ENCODE results near the gene SYNGR2.
A peak's percentile ranks its signal among the peaks of the same experiment; 100 is the strongest.

Gene SYNGR2, protein sequence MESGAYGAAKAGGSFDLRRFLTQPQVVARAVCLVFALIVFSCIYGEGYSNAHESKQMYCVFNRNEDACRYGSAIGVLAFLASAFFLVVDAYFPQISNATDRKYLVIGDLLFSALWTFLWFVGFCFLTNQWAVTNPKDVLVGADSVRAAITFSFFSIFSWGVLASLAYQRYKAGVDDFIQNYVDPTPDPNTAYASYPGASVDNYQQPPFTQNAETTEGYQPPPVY

DNA sequence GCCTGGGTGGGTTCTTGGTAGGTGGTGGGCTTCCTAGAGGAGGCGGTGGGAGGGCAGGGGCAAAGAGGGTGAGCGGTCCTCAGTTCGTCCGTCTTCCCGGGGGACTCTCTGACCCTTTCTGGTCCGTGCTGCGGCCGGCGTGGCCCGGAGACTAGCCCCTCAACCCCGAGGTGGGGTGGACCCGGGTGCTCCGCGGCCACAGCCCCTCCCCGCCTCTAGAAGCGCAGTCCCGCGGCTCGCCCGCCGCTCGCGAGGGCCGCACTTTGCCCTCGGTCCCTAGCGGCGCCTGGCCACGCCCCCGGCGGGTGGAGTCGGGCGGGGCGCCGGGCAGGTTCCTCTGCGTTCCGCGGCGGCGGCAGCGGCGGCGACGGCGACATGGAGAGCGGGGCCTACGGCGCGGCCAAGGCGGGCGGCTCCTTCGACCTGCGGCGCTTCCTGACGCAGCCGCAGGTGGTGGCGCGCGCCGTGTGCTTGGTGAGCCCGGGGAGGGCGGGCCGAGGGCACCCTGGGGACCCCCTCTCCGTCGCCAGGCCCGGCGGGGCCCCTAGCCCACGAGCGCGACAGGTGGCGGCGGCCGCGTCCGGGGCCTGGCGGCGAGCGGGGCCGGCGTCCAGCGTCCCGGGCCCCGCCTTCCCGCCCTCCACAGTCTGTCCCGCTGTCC is at the start of gene SYNGR2:
Gene SYNGR2, plus strand, starts transcription at position 340 of the 661 bp plus-strand sequence. Its CDS starts 36 bp downstream, at position 376.
- peak; percentile 47 for DNase-seq

GRCh38 chr17:78118801-78119241 is 49.6 kb upstream of the SYNGR2 start:
- DNase-seq, result no peak

DNA sequence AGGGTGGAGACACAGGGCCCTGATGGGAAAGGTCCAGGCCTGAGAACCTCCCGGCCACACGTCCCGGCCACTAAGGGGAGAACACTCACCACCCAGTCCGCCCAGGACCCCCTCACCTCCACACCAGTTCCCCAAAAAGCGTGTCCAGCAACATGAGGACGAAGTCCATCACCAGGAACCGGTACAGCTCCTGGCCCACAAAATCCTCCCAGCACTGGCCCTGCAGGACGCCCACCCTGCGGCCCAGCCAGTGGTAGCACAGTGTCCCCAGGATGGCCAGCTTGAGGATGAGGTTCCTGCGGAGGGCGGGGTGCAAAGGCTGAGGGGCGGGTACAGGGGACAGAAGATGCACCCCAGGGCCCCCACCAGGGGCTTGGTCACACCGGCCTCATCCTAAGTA is 47.8 kb upstream of the SYNGR2 start:
- no peak for DNase-seq

- DNase-seq, result no peak
Observed at GRCh38 chr17:78120971-78121800, 47.2 kb upstream of the SYNGR2 start.

- DNase-seq, result no peak
Observed at GRCh38 chr17:78121801-78122215, 46.6 kb upstream of the SYNGR2 start.

DNA sequence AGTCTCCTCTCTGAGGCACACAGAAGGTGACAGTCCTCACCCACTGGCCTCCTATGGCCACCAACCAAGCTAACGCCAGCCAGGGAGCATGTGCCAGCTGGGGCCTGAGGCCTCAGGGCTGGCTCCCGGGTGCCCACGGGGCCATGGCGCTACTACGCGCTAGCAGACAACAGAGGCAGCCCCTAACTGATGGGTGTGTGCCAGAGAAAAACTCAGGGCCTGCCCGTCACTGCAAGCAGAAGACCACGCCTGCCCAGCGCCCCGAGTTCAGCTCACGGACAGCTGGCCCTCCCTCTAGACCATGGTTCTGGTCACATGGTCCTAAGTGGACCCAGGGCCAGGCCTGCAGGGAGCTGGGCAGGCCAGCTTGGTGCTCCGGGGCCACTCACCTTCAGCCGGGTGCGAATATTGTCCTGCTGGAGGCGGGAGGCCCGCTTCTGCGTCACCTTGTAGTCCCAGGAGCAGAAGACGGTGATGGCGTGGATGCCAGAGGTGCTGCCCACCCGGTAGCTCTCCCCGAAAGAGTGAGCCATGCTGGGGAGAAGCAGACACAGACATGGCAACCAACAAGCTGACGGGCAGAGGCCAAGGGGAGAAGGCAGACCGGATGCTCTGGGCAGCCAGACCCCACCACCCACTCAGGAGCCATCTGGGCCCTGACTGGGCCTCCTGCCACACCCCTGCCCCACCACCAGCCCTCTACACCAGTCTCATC is 46.0 kb upstream of the SYNGR2 start:
- DNase-seq, result no peak

DNA sequence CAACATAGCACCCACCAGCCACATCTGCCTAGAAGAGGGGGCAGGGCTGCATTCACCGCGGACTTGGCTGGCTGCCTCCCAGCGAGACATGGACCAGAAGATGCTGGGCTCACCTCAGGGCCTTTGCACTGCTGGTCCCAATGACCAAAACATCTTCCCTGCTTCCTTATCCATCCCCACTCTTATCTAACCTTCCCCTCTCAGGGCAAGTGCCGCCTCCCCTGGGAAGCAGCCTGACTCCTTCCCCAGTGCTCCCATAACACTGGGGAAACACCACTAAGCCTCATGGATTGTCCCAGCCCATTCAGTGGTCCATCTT is 45.5 kb upstream of the SYNGR2 start:
- no peak for DNase-seq

DNA sequence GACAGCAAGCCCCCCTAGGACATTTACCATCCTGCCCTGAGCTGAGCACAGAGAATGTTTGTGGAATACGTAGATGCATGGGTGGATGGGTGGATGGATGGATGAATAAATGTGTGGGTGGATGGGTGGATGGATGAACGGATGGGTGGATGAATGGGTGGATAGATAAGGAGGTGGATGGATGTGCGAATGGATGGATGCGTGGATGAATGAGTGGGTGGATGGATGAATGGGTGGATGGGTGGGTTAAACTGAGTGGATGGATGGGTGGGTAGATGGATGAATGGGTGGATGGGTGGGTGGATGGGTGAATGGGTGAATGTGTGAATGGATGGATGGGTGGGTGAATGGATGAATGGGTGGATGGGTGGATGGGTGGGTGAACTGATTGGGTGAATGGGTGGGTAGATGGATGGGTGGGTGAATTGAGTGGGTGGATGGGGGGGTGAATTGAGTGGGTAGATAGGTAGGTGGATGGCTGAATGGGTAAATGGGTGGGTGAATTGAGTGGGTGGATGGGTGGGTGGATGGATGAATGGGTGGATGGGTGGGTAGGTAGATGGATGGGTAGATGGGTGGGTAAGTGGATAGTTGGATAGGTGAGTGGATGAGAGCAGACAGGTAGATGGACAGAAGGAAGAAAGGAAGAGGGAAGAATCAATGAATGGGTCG is 45.0 kb upstream of the SYNGR2 start:
- no peak for DNase-seq

DNA sequence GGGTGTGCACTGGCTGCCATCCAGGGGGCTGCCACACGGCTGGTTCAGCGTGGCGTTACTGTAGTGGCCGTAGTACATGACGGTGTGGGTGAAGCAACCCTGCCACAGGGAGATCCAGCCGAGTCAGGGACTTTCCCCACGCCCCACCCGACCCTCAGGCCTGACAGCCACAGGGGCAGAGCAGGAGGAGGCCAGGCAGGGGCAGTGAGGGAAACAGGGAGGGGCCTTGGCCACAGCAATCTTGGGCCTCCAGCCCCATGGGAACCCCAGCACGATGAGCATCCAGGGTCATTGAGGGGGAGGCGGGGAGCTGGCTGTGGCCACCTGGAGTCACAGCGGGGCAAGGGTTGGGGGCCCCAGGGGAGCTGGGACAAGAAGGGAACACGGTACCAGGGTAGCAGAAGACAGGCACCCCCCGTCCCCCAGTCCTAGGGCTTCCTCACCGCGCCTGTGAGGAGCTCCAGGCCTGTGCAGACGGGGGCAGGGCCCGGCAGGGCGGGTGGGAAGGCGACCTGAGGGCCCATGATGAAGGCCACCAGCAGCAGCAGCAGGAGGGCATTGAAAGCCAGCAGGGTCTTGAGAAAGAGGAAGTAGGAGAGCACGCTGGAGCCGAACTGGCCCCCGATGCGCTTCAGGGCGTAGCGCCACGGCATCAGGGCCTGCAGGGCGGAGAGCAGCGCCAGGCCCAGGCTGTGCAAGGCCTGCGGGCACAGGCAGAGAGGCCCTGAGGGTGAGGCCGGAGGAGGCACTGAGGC is 44.1 kb upstream of the SYNGR2 start:
- no peak for DNase-seq

- no peak for DNase-seq
Observed at GRCh38 chr17:78124836-78125137, 43.6 kb upstream of the SYNGR2 start.

- DNase-seq, result no peak
Observed at GRCh38 chr17:78125138-78125913, 43.1 kb upstream of the SYNGR2 start.

DNA sequence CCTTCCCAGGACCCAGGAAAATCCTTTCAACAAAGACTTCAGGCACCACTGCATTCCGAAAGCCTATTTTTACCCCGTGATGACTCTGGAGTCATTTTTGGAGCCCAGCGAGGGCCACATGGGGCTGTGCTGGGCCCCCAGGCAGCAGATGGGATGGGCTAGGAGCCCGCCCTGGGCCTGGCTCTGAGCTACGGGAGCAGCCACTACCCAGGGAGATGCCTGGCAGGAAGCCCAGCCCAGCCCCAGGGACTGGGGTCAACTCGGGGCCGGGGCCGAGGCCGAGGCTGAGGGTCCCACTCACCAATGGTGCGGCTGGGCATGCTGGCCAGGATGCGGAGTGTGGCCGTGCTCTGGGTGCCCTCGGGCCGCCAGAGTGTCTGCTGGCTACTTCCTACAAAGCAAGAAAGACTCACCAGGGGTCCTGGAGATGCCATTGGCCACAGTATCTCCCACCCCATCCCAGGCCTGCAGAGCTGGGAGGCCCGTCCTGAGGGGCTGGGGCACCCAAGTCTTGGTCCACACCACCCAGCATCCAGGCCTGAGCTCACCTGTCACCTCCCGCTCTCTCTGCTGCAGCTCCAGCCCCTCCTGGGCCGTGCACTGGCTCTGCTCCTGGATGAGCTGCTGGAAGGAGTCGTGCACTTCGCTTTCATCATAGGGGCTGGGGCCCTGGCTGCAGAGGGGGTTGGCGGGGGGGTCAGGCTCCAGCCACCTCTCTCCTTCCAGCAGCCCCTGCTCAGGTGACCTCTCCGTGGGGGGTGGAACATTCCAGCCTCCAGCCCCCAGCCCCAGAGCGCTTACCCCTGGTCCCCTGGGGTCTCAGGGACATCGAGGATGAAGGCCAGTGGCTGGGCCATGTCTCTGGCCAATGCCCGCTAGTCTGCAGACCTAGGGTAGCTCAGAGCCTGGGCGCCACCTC is 42.1 kb upstream of the SYNGR2 start:
- DNase-seq, result no peak

DNA sequence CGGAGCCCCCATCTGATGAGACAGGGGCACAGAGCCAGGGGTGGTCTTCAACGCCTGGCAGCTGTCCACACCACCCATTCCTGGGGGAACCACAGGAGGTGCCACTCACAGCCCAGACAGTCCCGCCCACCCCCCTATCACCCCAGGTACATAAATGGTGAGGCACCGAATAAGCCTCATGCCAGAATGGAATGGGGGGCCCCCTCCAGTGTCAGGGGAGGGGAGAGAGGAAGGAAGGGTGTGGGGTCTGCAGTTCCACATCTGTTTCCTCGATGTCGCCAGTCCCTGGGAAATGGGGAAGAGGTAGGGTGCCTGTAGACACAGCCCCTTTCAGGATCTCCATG is 41.5 kb upstream of the SYNGR2 start:
- DNase-seq, result no peak

GRCh38 chr17:78127239-78127887 is 41.0 kb upstream of the SYNGR2 start:
- DNase-seq, result no peak

GRCh38 chr17:78127888-78128550 is 40.4 kb upstream of the SYNGR2 start:
- DNase-seq, result no peak

DNA sequence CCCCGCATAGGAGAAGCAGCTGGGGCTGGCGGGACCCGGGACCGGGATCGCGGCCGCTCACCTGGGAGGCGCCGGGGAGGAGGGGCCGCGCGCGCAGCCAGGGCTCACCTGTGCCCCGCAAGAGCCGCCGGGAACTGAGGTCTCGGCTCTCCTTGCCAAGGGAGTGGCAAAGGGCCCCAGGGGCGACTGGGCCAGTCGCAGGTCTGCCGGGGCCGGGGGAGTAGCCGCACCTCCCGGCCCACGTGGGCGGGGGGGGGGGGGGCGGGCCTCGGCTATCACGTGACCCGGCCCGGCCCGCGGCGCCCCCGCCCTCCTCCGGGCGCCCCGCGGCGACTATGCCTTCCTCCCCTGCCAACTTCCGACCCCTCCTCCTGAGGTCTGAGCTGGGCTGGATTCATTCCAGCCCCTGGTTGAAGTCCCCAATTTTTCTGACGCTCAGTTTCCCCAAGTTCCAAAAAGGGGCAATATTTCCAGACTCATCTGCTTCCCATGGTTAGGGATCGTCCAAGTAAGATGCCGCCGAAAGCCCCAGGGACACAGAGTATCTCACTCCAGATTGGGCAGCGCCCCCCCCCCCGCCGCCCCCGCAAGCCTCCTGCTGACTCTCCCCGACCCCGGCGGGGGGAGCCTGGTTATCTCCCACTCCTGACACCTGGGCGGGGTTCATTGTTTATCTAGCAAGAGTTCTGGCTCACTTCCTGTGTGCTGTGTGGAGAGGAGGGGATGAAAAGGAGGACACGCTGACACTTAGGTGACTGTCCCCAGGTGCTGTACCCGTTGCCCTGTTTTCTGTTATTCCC is 39.6 kb upstream of the SYNGR2 start, which contains the start of gene TMC6:
Gene TMC6, minus strand, starts transcription at position 205 of the 800 bp plus-strand sequence. CDS start 1,923 bp downstream, outside the sequence.
- DNase-seq, result peak; percentile 31

GRCh38 chr17:78129351-78130089 is 38.9 kb upstream of the SYNGR2 start:
- DNase-seq, result no peak

- peak; percentile 1 for DNase-seq
Observed at GRCh38 chr17:78130090-78130436, 38.3 kb upstream of the SYNGR2 start.
